IPS-15b (cell line): ENCODE measurements around the gene SORCS1.

Experiments used
- H3K27me3 ChIP-seq: one replicate; pipeline ENCODE4 v1.6.1; 2013; ENCODE audit warnings: low read length; ENCODE audit not compliant: control insufficient read depth, insufficient read depth
- H3K36me3 ChIP-seq: one replicate; pipeline ENCODE4 v1.6.1; 2013; ENCODE audit warnings: low read length; ENCODE audit not compliant: control insufficient read depth, insufficient read depth
- H3K4me1 ChIP-seq: one replicate; pipeline ENCODE4 v1.6.1; 2013; ENCODE audit warnings: mild to moderate bottlenecking, low read length; ENCODE audit not compliant: control insufficient read depth, insufficient read depth
- H3K4me3 ChIP-seq: one replicate; pipeline ENCODE4 v1.5.1; 2013; ENCODE audit warnings: low read depth, low read length
- H3K9ac ChIP-seq: one replicate; pipeline ENCODE4 v1.6.1; 2013; ENCODE audit warnings: low read depth, mild to moderate bottlenecking, low read length
- H3K9me3 ChIP-seq: one replicate; pipeline ENCODE4 v1.6.1; 2013; ENCODE audit warnings: mild to moderate bottlenecking, low read length; ENCODE audit not compliant: control insufficient read depth, insufficient read depth

Gene SORCS1

GRCh38 chr10:106708506-106708905, 456.0 kb downstream of the SORCS1 start:
- H3K4me3 ChIP-seq, result no peak overlapping the region
- H3K4me1 ChIP-seq, result peaks cover 12% of the 10 kb centered on the region
- H3K36me3 ChIP-seq, result no peaks in the 10 kb centered on the region
- H3K9me3 ChIP-seq, result no peaks in the 10 kb centered on the region
- H3K9ac ChIP-seq, result no peak overlapping the region
- no peaks in the 10 kb centered on the region for H3K27me3 ChIP-seq

GRCh38 chr10:106707657-106708056, 456.8 kb downstream of the SORCS1 start:
- H3K4me1 ChIP-seq, result peaks cover 12% of the 10 kb centered on the region
- no peaks in the 10 kb centered on the region for H3K9me3 ChIP-seq
- no peaks in the 10 kb centered on the region for H3K36me3 ChIP-seq
- no peaks in the 10 kb centered on the region for H3K27me3 ChIP-seq
- no peak overlapping the region for H3K9ac ChIP-seq
- H3K4me3 ChIP-seq, result no peak overlapping the region

GRCh38 chr10:106706127-106706526, 458.4 kb downstream of the SORCS1 start:
- peaks cover 12% of the 10 kb centered on the region for H3K4me1 ChIP-seq
- H3K27me3 ChIP-seq, result no peaks in the 10 kb centered on the region
- no peak overlapping the region for H3K4me3 ChIP-seq
- H3K9me3 ChIP-seq, result no peaks in the 10 kb centered on the region
- H3K9ac ChIP-seq, result no peak overlapping the region
- no peaks in the 10 kb centered on the region for H3K36me3 ChIP-seq

GRCh38 chr10:106705681-106706100, 458.8 kb downstream of the SORCS1 start:
- peaks cover 12% of the 10 kb centered on the region for H3K4me1 ChIP-seq
- no peaks in the 10 kb centered on the region for H3K27me3 ChIP-seq
- no peak overlapping the region for H3K4me3 ChIP-seq
- no peaks in the 10 kb centered on the region for H3K36me3 ChIP-seq
- H3K9ac ChIP-seq, result no peak overlapping the region
- no peaks in the 10 kb centered on the region for H3K9me3 ChIP-seq

- Histone ChIP-seq H3K36me3 (no peaks in the 10 kb centered on the region), H3K4me3 (no peak overlapping the region), H3K9me3 (no peaks in the 10 kb centered on the region), H3K9ac (no peak overlapping the region), H3K4me1 (no peaks in the 10 kb centered on the region), H3K27me3 (no peaks in the 10 kb centered on the region)
Measured at GRCh38 chr10:106696239-106696638, 468.3 kb downstream of the SORCS1 start.

- Histone ChIP-seq H3K4me3 (no peak overlapping the region), H3K4me1 (no peaks in the 10 kb centered on the region), H3K9me3 (no peaks in the 10 kb centered on the region), H3K27me3 (no peaks in the 10 kb centered on the region), H3K9ac (no peak overlapping the region), H3K36me3 (no peaks in the 10 kb centered on the region)
Measured at GRCh38 chr10:106694696-106695095, 469.8 kb downstream of the SORCS1 start.

GRCh38 chr10:106682175-106682574, 482.3 kb downstream of the SORCS1 start:
- Histone ChIP-seq H3K9ac (no peak overlapping the region), H3K4me1 (no peaks in the 10 kb centered on the region), H3K36me3 (no peaks in the 10 kb centered on the region), H3K27me3 (no peaks in the 10 kb centered on the region), H3K4me3 (no peak overlapping the region), H3K9me3 (no peaks in the 10 kb centered on the region)

GRCh38 chr10:106680061-106680460, 484.4 kb downstream of the SORCS1 start:
- no peak overlapping the region for H3K4me3 ChIP-seq
- no peaks in the 10 kb centered on the region for H3K9me3 ChIP-seq
- no peak overlapping the region for H3K9ac ChIP-seq
- H3K27me3 ChIP-seq, result no peaks in the 10 kb centered on the region
- H3K36me3 ChIP-seq, result no peaks in the 10 kb centered on the region
- H3K4me1 ChIP-seq, result no peaks in the 10 kb centered on the region

- H3K9me3 ChIP-seq, result no peaks in the 10 kb centered on the region
- no peaks in the 10 kb centered on the region for H3K4me1 ChIP-seq
- no peak overlapping the region for H3K4me3 ChIP-seq
- H3K9ac ChIP-seq, result no peak overlapping the region
- H3K27me3 ChIP-seq, result no peaks in the 10 kb centered on the region
- H3K36me3 ChIP-seq, result no peaks in the 10 kb centered on the region
Measured at GRCh38 chr10:106679314-106679713, 485.2 kb downstream of the SORCS1 start.

GRCh38 chr10:106672517-106673175, 491.9 kb downstream of the SORCS1 start:
- H3K9me3 ChIP-seq, result no peaks in the 10 kb centered on the region

GRCh38 chr10:106661767-106662140, 502.8 kb downstream of the SORCS1 start:
- no peaks in the 10 kb centered on the region for H3K36me3 ChIP-seq
- H3K9ac ChIP-seq, result no peak overlapping the region
- no peaks in the 10 kb centered on the region for H3K4me1 ChIP-seq
- H3K9me3 ChIP-seq, result no peaks in the 10 kb centered on the region
- no peaks in the 10 kb centered on the region for H3K27me3 ChIP-seq
- H3K4me3 ChIP-seq, result no peak overlapping the region

More at GRCh38 chr10:106672517-106673175, 491.9 kb downstream of the SORCS1 start:
- Histone ChIP-seq H3K36me3 (no peaks in the 10 kb centered on the region), H3K4me1 (no peaks in the 10 kb centered on the region), H3K4me3 (no peak overlapping the region), H3K27me3 (no peaks in the 10 kb centered on the region), H3K9ac (no peak overlapping the region)

GRCh38 chr10:106661133-106661766, 503.3 kb downstream of the SORCS1 start:
- Histone ChIP-seq H3K9ac (no peak overlapping the region), H3K36me3 (no peaks in the 10 kb centered on the region), H3K9me3 (no peaks in the 10 kb centered on the region), H3K4me1 (no peaks in the 10 kb centered on the region), H3K4me3 (no peak overlapping the region), H3K27me3 (no peaks in the 10 kb centered on the region)
